ENCODE data around the gene CHRNA7. TPM values are rescaled to one million over a fixed set of nuclear protein-coding genes. Genes with fewer than 3 reads are reported as not detected.

The CHRNA7 gene
- total and polyA plus RNA-seq, 2 donors (not counting 1 experiment from before 2014, with no cell fraction given), result 0.17 to 0.62 TPM

GRCh38 chr15:32099097-32099785 is 68.9 kb downstream of the CHRNA7 start:
- H3K4me1 ChIP-seq (ENCODE audit: control insufficient read depth, extremely low read depth, insufficient read depth, low read length), result no peaks in the 10 kb centered on the region
- H3K27ac ChIP-seq (ENCODE audit: insufficient read depth, low read length), result no peak overlapping the region
- no peaks in the 10 kb centered on the region for H3K27me3 ChIP-seq (ENCODE audit: control insufficient read depth, insufficient read depth, low read length)
- no peaks in the 10 kb centered on the region for H4K20me1 ChIP-seq (ENCODE audit: control insufficient read depth, extremely low read depth, insufficient read depth, low read length)
- H3K36me3 ChIP-seq (ENCODE audit: control insufficient read depth, insufficient read depth, low read length), result no peaks in the 10 kb centered on the region
- no peaks in the 10 kb centered on the region for H3K9me3 ChIP-seq (ENCODE audit: control insufficient read depth, insufficient read depth, low read depth, low read length)
- H2AFZ ChIP-seq (ENCODE audit: low read length), result no peak overlapping the region
- TF ChIP-seq EZH2 (IDR thresholded peaks at IDR 0.05; ENCODE audit: low read length, missing control alignments), result no peak
- TF ChIP-seq, protein P1, sequence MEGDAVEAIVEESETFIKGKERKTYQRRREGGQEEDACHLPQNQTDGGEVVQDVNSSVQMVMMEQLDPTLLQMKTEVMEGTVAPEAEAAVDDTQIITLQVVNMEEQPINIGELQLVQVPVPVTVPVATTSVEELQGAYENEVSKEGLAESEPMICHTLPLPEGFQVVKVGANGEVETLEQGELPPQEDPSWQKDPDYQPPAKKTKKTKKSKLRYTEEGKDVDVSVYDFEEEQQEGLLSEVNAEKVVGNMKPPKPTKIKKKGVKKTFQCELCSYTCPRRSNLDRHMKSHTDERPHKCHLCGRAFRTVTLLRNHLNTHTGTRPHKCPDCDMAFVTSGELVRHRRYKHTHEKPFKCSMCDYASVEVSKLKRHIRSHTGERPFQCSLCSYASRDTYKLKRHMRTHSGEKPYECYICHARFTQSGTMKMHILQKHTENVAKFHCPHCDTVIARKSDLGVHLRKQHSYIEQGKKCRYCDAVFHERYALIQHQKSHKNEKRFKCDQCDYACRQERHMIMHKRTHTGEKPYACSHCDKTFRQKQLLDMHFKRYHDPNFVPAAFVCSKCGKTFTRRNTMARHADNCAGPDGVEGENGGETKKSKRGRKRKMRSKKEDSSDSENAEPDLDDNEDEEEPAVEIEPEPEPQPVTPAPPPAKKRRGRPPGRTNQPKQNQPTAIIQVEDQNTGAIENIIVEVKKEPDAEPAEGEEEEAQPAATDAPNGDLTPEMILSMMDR (conservative IDR thresholded peaks at IDR 0.05 in 1 of 2, IDR thresholded peaks at IDR 0.05 in 1 of 2; ENCODE audit: low read depth in 1 of 2, low read length in 2 of 2), result no peak
- no peaks in the 10 kb centered on the region for H3K79me2 ChIP-seq (ENCODE audit: control insufficient read depth, insufficient read depth, low read length)
- H3K4me3 ChIP-seq (replicated peaks in 1 of 4; ENCODE audit: control extremely low read depth in 1 of 4, insufficient read depth in 1 of 4, low read depth in 3 of 4, low read length in 4 of 4), result no peak overlapping the region
- no peak overlapping the region for H3K4me2 ChIP-seq (ENCODE audit: extremely low read depth, insufficient read depth, low read length)
- no peak for DNase-seq (ENCODE audit: low read depth in 2 of 2)
- H3K9ac ChIP-seq (ENCODE audit: insufficient read depth, low read length), result no peak overlapping the region

DNA sequence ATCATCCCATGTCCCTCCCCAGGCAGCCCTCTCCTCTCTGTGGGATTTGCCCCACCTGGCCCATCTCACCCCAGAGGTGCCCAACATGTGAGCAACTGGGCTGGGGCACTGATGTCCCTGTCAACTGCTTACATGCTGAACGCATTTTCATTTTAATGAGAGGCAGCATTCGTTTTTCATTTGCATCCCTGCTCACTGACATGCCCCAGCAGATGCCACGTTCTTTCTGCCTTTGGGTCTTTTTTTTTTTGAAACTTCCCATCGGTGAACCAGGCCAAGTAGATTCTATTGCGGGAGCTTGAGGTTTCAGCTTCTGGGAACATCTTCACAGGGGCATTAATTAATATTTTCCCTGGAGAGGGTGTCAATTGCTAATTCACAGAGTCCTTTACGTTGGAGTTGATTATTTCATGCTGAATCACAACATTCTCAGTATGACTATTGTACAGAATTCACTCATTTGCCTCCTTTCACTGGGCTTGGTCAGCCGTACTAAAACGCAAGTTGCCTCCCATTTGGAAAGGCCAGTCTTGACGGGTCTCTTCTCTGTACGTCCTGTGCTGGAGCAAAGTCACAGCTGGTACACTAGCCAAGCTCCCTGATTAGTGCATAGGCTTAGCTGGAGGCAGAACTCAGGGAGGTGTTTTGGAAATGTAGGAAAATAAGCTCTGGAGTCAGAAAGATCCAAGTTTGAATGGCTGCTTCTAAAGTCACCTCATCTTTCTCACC is 69.8 kb downstream of the CHRNA7 start:
- H3K9me3 ChIP-seq (ENCODE audit: control insufficient read depth, insufficient read depth, low read depth, low read length), result no peaks in the 10 kb centered on the region
- H3K27ac ChIP-seq (ENCODE audit: insufficient read depth, low read length), result no peak overlapping the region
- H3K4me2 ChIP-seq (ENCODE audit: extremely low read depth, insufficient read depth, low read length), result no peak overlapping the region
- H2AFZ ChIP-seq (ENCODE audit: low read length), result no peak overlapping the region
- DNase-seq (ENCODE audit: low read depth in 2 of 2), result no peak
- no peak for TF ChIP-seq EZH2 (IDR thresholded peaks at IDR 0.05; ENCODE audit: low read length, missing control alignments)
- TF ChIP-seq, protein P1 (conservative IDR thresholded peaks at IDR 0.05 in 1 of 2, IDR thresholded peaks at IDR 0.05 in 1 of 2; ENCODE audit: low read depth in 1 of 2, low read length in 2 of 2), result no peak
- no peaks in the 10 kb centered on the region for H4K20me1 ChIP-seq (ENCODE audit: control insufficient read depth, extremely low read depth, insufficient read depth, low read length)
- no peak overlapping the region for H3K9ac ChIP-seq (ENCODE audit: insufficient read depth, low read length)
- H3K4me3 ChIP-seq (replicated peaks in 1 of 4; ENCODE audit: control extremely low read depth in 1 of 4, insufficient read depth in 1 of 4, low read depth in 3 of 4, low read length in 4 of 4), result no peak overlapping the region
- H3K4me1 ChIP-seq (ENCODE audit: control insufficient read depth, extremely low read depth, insufficient read depth, low read length), result no peaks in the 10 kb centered on the region
- no peaks in the 10 kb centered on the region for H3K27me3 ChIP-seq (ENCODE audit: control insufficient read depth, insufficient read depth, low read length)
- no peaks in the 10 kb centered on the region for H3K79me2 ChIP-seq (ENCODE audit: control insufficient read depth, insufficient read depth, low read length)
- no peaks in the 10 kb centered on the region for H3K36me3 ChIP-seq (ENCODE audit: control insufficient read depth, insufficient read depth, low read length)

GRCh38 chr15:32104061-32104995 is 74.0 kb downstream of the CHRNA7 start:
- no peaks in the 10 kb centered on the region for H3K36me3 ChIP-seq (ENCODE audit: control insufficient read depth, insufficient read depth, low read length)
- no peak overlapping the region for H3K4me2 ChIP-seq (ENCODE audit: extremely low read depth, insufficient read depth, low read length)
- H3K27ac ChIP-seq (ENCODE audit: insufficient read depth, low read length), result no peak overlapping the region
- H3K9me3 ChIP-seq (ENCODE audit: control insufficient read depth, insufficient read depth, low read depth, low read length), result no peaks in the 10 kb centered on the region
- no peak for TF ChIP-seq EZH2 (IDR thresholded peaks at IDR 0.05; ENCODE audit: low read length, missing control alignments)
- TF ChIP-seq, protein P1 (conservative IDR thresholded peaks at IDR 0.05 in 1 of 2, IDR thresholded peaks at IDR 0.05 in 1 of 2; ENCODE audit: low read depth in 1 of 2, low read length in 2 of 2), result no peak
- H3K4me3 ChIP-seq (replicated peaks in 1 of 4; ENCODE audit: control extremely low read depth in 1 of 4, insufficient read depth in 1 of 4, low read depth in 3 of 4, low read length in 4 of 4), result no peak overlapping the region
- H3K4me1 ChIP-seq (ENCODE audit: control insufficient read depth, extremely low read depth, insufficient read depth, low read length), result no peaks in the 10 kb centered on the region
- DNase-seq (ENCODE audit: low read depth in 2 of 2), result no peak
- H3K9ac ChIP-seq (ENCODE audit: insufficient read depth, low read length), result no peak overlapping the region
- no peaks in the 10 kb centered on the region for H3K79me2 ChIP-seq (ENCODE audit: control insufficient read depth, insufficient read depth, low read length)
- H4K20me1 ChIP-seq (ENCODE audit: control insufficient read depth, extremely low read depth, insufficient read depth, low read length), result no peaks in the 10 kb centered on the region
- H3K27me3 ChIP-seq (ENCODE audit: control insufficient read depth, insufficient read depth, low read length), result no peaks in the 10 kb centered on the region
- H2AFZ ChIP-seq (ENCODE audit: low read length), result no peak overlapping the region

Data from fibroblast of lung (primary cell).